Measurements from ENCODE around the gene OPCML.

DNA sequence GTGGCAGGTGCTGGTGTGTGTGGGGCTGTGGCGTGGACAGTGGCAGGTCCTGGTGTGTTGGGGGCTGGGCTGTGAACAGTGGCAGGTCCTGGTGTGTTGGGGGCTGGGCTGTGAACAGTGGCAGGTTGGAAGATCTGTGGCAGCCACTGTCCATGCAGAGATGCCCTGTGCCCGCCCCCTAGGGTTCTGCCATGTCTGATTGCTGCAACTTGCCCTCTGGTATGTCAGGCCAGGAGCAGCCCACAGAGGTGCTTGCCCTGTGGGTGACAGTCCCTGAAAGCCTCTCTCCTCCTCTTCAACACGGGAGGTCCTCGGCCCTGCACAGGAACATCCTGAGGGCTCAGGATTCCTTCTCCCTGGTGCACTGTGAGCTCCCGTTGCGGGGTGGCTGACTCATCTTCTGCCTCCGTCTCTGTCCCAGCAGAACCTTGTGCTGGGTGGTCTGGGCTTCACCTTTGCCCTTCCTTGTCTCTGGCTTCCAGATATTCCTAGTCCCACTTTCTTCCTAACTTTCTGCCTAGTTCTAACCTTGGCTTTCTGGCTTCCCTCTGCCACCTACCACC lies 13.5 kb downstream of the OPCML start:
- TF ChIP-seq, protein P1, sequence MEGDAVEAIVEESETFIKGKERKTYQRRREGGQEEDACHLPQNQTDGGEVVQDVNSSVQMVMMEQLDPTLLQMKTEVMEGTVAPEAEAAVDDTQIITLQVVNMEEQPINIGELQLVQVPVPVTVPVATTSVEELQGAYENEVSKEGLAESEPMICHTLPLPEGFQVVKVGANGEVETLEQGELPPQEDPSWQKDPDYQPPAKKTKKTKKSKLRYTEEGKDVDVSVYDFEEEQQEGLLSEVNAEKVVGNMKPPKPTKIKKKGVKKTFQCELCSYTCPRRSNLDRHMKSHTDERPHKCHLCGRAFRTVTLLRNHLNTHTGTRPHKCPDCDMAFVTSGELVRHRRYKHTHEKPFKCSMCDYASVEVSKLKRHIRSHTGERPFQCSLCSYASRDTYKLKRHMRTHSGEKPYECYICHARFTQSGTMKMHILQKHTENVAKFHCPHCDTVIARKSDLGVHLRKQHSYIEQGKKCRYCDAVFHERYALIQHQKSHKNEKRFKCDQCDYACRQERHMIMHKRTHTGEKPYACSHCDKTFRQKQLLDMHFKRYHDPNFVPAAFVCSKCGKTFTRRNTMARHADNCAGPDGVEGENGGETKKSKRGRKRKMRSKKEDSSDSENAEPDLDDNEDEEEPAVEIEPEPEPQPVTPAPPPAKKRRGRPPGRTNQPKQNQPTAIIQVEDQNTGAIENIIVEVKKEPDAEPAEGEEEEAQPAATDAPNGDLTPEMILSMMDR (IDR thresholded peaks at IDR 0.05): no peak
- TF ChIP-seq POLR2AphosphoS5 (IDR thresholded peaks at IDR 0.05; ENCODE audit: low read depth, low read length): no peak
